GM21723 (cell line): ENCODE measurements around the gene ATP13A3.
A peak's percentile ranks its signal among the peaks of the same experiment; 100 is the strongest.

ENCODE experiments used
- ATAC-seq: cut with Tn5 transposase; IDR thresholded peaks from one replicate; pipeline ENCODE4 v1.9.1; 2021; ENCODE audit warnings: mild to moderate bottlenecking, moderate library complexity; ENCODE audit not compliant: unreplicated experiment

The ATP13A3 gene

DNA sequence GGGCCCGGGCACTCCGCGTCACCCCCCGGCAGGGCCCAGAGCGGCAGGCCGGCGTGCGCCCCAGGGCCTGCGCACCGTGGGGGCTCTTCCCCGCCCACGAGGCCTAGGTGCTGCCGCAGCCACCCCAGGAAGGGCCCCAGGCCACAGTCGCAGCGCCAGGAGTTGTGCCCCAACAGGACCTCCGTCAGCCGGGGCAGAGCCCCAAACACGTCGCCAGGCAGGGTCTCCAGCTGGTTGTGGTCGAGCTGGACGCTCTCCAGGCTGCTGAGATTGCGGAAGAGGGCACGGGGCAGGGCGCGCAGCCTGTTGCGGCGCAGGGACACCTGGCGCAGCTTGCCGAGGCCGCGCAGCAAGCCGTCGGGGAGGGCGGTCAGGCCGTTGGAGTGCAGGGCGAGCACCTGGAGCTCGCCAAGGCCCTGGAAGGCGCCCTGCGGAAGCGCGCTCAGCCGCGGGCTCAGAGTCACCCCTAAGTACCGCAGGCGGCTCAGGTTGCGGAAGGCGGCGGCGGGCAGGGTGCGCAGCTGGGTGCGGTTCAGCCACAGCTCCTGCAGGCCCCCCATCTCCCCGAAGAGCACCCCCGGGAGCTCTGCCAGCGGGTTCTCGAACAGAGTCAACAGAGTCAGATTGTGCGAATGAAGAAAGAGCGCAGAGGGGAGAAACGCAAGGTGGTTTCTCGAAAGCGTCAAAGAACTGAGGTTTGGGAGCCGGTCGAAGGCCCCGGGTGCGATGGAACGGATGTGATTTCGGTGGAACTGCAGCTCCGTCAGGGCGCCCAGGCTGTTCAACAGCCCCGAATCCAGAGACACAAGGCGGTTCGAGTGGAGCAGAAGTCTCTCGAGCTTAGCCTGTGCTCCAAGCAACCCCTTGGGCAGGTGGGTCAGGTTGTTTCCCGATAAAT, 89.7 kb downstream of the ATP13A3 start:
- ATAC-seq, result peak; percentile 49

DNA sequence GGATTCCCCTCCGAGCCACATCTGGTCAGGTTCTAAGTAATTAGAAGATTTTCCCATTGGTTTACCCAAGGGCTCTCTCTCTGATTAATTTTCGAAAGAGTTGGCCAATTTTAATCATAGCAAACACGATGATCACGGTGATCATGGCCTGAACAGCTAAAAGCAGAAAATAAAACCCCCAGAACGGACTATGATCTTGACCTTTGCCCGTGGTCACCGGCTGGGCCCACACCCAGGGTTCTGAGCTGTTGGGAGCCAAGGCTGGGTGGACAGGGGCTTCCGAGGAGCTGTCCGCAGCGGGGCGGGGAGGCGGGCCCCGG, 90.3 kb downstream of the ATP13A3 start:
- ATAC-seq, result no peak

DNA sequence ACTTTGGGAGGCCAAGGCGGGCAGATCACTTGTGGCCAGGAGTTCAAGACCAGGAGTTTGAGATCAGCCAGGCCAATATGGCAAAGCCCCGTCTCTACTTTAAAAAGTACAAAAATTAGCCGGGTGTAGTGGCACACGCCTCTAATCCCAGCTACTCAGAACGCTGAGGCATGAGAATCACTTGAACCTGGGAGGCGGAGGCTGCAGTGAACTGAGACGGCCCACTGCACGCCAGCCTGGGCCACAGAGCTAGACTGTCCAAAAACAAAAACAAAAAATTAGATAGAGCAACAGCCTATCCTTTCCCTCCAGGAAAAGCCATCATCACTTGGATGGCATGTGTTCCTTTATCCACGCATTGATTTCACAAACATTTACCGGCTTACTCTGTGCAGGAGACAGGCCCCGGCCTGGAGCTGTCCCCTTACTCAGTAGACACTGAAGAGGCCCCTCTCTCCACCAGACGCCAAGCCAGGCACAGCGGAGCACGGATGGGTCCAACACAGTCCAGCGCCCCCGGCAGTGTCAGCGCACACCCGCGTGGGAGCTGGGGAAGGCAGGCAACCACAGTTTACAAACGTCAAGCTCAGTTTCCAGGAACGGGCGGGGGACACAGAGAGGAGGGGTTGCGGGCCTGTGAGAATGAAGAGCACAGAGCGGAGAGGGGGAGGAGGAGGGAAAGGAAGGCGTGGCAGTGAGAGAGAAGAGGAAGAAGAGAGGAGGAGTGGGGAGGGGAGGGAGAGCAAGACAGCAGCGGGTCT, 90.8 kb downstream of the ATP13A3 start:
- ATAC-seq, result no peak

DNA sequence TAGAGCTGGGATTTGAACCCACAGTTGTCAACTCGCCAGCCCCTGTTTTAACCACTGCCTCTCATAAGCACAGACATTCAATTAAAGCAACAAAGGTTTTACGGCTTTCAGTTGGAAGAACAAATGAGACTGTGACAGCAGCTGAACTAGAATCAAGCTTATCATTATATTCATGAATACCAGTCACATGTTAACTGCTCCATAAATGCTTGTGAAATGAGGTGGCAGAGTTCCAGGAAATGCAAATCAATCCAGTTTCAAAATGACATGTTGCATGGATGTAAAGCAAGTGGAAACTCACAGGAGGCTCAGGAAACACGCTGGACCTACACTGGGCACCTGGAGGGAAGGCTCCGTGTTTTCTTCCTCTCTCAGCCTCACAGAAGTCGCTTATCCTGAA, 91.6 kb downstream of the ATP13A3 start:
- no peak for ATAC-seq

DNA sequence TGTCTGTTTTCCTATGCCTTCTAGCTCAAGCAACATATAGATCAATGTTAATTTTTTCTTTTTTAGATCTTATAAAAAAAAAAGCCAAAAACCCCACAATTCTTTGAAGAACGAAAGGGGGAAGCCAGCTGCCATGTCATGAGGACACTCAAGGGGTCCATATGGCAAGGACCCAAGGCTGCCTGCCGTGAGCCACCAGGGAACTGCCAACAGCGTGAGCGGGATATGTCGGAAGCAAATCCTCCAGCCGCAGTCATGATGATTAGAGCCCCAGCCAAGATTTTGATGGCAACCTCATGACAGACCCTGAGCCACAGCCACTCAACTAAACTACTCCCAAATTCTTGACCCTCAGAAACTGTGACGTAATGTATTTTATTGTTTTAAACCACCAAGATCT, 94.2 kb downstream of the ATP13A3 start:
- no peak for ATAC-seq

DNA sequence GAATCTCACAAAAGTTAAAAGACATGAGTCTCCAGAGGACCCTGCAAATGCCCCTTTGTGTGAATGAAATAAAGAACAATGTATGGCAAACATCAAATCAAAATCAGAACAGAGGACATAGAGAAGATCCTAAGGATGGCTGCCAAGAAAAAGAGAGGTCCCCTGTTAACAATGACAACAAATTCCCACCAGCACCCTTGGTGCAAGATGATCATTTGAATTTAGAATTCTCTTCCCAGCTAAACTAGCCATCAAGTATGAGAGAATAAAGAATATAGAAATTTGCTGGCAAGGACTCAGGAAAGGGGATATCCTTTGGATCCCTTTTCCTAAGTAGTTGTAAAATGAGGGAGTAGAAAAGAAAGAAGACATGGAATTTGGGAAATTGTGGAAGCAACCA, 96.0 kb downstream of the ATP13A3 start:
- ATAC-seq, result no peak

DNA sequence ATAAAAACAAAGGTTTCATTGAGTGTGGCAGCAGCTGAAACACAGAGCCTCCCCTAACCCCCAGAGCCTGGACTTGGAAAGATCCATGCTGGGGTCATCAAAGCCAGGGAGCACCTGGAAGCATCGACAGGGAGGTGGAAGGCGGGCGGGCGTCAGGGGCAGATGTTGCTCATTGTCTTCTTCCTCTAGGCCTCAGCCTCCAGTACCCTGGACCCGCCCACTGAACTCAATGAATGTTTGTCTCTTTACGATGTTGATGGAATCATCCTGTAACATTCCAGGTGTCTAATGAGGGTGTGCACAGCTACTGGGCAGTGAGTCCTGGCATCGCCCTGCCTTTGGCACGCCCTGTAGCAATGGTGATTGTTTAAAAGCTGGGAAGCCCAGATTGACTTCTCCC, 97.5 kb downstream of the ATP13A3 start:
- no peak for ATAC-seq

DNA sequence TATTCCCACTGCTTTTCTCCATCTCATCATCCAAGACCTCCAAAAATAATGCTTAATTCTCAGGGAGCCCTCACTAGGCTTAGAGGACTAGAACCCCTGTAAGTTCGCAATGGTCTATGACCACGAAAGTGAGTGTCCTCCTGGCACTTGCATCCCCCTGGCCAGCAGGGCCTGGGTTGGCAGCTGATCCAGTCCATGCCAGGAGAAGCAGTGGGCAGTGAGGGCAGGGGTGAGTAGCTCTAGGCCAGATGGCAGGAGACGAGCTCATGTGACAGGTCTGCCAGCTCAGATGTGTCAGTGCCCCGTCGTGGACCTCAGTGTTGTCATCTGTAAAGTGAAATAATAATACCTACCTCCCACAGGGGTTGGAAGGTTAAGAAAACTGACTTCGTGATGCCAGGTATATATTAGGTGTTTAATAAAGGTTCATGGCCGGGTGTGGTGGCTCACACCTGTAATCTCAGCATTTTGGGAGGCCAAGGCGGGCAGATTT, 98.8 kb downstream of the ATP13A3 start:
- no peak for ATAC-seq

DNA sequence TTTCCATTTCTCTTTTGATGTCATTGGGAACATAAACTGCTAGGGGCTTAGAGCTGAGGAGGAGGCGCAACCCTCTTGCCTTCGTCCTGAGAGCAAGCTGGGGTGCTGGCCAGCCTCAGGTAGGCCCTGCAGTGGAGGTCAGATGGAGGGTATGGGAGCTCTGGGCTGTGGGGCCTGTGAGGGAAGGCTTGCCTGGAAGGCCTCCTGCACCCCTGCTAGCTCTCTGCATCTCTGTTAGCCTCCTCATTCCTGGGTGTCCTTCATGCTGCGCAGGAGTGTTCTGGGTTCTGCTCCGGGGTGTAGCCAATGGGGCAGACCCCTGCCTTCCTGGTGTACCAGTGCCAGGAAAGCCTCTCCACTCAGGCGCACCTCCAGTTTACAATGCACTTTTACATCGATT, 99.5 kb downstream of the ATP13A3 start:
- ATAC-seq, result no peak

DNA sequence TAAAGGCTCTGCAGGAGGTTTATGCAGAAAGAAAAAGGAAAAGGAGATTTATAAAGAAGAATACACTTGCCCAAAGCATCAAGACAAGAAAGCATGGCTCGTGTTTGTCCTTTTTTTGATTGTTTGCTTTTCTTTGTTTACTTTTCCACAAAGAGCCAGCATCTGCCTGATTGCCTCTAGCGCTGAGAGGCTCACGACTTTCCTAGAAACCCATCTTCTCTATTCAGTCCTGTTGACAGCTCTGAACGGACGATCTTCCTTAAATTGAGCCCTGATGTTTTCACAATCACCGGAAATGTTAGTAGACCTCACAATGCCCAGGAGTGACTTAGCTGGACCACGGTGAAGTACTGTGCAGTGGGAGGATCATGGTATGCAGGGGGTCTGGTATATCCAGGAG, 100.2 kb downstream of the ATP13A3 start:
- ATAC-seq, result no peak

DNA sequence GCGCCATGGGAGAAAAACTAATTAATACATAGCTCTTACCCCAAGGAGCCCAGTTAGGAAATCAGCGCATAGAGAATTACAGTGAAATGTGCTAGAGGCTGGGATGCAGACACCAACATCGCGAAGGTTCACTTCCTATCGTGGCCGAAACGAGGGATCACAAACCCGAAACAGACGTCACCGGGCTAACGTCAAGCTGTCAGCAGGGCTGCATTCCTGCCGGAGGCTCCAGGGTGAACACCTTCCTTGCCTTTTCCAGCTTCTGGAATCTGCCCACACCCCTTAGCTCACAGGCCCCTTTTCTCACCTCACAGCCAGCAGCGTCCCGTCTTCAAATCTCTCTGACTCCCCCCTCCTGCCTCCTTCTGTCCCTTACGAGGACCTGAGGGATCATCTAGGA, 100.7 kb downstream of the ATP13A3 start:
- no peak for ATAC-seq

DNA sequence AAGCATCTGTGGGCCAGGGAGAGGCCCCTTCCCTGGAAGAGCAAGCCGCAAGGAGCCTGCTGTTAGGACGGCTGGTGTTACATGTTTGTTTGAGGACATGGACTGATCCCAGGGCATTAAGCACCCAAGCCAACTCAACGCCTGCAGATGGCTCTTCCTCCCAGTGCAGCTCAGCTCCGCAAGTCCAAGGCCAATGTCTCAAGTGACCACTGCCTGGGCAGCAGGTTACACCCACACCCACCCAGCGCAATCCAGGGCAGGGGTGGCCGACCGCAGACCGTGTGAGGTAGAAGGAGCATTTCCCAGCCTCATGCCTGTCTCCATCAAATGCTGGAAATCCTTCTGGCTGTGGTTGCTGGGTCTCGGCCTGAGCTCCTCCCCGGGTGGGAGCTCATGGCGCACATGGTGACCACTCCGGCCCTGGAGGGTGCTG, 102.2 kb downstream of the ATP13A3 start:
- ATAC-seq, result no peak

DNA sequence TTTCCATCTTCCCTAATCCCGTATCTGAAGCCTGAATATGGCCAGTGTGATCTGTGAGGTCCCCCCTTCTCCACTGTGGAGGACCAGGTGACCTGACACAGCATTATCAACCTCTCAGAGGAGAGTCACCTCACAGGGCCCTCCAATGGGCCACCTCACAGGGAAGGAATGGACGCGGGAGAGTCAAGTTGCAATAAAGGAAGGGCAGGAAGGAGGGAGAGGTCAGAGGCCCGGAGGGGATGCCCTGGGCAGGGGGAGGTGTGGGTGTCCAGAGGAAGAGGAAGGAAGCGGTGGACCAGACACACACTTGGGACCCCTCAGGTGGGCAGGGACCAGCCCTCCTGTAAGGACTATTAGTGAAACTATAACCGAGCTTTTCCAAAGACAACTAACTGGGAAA, 102.6 kb downstream of the ATP13A3 start:
- no peak for ATAC-seq

DNA sequence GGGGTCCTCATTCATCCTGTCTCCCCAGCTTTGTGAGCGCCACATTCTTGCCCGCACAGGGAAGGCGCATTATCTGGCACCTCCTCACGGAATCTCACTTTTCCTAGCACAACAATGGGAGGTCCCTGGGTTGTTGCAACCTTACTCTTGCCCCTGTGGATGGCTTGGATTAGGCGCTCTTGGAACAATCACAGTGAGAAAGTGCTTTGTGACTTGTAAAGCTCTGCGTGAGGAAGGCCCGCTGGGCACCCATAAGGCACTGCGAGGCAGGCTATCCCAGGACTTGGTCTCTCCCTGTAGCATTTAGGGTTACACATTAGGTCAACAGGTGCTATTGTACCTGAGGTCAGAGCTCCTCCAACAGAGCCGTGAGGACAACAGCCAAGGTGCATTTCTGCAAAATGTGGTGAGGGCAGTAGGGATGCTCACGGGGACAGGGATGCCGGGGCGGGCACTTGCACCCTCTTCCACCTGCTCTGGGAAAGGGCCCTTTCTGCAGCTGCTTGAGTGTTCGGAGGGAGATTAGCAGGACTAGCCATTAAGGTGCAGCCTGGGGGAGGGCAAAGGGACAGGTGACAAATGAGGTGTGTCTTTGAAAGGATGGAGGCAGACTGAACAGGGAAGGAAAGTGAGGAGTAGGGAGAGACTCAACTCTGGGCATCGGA, 103.4 kb downstream of the ATP13A3 start:
- ATAC-seq, result no peak

DNA sequence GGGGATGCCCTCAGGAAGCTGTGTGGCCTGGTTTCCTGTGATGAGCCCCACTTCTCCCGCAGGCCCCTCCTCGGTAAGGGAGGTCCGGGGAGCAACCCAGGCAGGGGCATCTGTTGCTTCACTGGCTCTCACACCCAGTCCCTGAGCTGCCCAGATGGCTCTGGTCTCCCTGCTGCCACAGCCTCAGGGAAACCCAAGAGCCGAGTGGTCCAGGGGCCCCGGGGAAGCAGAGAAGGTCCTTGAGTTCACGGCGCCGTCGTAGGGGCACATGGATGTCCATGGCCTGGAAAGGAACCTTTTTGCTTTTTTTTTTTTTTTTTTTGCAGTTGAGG, 103.9 kb downstream of the ATP13A3 start:
- ATAC-seq, result no peak

DNA sequence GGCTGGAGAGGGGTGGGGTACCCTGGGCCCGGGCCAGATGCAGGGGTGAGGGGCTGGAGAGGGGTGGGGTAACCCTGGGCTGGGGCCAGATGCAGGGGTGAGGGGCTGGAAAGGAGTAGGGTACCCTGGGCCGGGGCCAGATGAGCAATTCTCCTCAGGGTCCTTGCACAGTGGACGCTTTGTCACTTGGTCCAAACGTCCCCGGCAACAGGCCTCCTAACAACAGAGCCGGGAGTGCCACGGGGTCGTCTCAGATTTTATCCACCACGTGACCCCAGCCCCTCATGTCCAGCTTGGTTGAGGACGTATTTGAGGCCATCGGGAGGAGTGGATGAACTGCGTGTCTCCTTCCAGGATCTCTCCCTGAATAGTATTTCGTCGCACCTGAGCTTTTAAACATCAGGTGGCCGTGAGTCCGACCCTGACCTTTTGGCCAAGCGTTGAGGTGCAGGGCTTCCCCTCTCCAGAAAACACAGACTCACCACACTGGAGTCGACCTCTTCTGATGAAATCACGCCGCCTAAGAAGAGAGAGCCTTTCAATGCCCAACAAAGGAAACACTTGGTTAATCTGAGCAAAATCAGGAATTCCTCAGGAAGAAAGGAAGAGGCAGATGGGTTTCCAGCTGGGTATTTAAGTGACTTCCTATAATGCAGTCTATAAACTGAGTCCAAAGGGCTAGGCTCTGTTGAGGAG, 104.5 kb downstream of the ATP13A3 start:
- ATAC-seq, result no peak

DNA sequence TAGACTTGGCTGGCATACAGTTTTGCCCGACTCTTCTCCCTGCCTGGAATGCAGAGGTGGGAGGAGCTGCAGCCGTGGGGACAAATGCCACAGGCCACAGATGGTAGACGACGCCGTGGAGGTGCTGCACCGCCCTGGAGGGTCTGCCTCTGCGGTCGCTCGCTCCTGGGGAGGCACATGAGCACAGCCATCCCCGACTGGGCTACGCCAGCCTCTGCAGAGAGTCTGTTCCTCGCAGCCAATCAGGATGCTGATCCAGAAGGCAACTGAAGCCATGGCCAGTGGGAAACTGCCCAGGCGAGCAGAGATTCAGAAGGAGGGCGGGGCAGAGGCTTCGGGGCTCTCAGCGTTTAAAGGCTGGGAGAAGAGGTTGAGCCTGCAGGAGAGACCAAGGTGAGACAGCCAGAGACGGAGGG, 105.3 kb downstream of the ATP13A3 start:
- ATAC-seq, result no peak

DNA sequence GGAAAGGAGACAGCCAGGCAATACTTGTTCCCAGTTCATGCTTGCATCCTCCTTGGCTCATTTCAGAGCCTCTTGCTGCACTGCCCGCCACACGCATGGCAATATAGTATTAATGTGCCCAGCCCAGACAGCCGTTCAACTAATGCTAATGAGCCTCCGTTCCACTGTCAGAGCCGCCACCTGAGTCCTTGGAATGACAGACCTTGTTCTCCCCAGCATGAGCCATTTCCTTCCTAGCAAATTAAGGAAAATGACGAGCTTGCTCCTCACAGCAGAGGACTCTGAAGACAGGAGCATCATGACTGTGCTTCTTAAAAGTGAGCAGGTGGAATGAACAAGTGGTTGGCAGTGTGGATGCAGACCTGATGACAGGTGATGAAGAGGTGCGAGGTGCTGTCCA, 106.5 kb downstream of the ATP13A3 start:
- ATAC-seq, result no peak

DNA sequence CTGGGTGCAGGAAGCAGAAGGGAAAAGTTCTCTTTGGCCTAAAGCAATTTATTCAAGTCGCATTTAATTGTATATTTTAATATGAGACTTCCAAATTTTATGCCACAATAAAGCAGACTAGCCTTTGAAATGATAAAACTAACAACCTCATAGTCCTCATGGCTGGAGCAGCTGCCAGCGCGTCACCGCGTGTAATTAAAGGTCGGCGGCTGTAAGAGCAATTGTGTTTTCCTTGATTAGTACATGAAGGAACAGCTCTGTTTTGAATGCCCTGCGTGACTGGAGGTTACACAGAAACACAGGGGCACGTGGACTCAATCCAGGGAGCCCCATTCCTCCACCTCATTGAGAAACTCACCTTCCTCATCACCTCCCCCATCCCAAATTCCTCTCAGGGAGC, 107.2 kb downstream of the ATP13A3 start:
- ATAC-seq, result no peak

DNA sequence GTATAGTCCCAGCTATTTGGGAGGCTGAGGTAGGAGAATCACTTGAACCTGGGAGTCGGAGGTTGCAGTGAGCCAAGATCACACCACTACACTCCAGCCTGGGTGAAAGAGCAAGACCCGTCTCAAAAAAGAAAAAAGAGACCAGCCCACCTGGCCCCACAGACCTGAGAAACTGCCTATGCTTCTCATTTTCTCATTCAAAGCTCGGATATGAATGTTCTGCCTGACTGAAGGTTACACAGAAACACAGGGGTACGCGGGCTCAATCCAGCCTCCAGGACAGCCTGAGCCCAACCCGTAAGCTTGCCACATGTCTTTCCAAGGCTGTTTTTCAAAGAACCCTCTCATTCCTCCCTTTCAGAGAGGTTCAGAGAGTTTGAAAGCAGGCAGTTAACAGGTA, 107.6 kb downstream of the ATP13A3 start:
- ATAC-seq, result no peak

DNA sequence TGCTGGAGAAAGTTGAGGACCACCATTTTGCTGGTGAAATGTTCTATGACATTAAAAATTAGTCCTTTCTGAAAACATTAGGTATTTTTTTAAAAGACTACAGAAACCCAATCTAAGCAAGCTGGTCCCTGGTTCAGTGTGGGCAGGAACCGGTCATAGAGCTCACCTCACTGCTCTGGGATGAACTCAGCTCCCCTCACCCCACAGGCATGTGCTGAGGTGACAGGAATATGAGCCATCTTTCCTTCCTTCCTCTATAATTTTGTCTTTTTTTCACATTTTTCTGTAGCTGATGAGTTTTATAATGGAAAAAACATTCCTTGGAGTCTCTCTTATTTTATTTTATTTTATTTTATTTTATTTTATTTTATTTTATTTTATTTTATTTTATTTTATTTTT, 109.1 kb downstream of the ATP13A3 start:
- ATAC-seq, result no peak
